Measurements from ENCODE around the gene WFDC2.

DNA sequence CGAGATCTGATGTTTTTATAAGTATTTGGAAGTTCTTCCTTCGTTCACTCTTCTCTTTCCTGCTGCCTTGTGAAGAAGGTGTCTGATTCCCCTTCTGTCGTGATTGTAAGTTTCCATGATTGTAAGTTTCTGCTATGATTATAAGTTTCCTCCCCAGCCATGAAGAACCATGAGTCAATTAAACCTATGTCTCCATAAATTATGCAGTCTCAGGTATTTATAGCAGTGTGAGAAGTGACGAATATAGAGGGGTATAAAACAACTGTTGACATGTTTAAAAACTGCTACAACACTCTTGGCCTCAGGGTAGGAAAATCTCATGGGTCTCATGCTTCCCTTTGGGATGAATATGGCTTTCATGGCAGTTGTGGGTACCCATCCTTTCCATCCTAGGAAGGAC, 5.8 kb upstream of the WFDC2 start:
- TF ChIP-seq POLR2AphosphoS5 (IDR thresholded peaks at IDR 0.05; ENCODE audit: low read depth, low read length): no peak
- TF ChIP-seq TAF1 (IDR thresholded peaks at IDR 0.05; ENCODE audit: borderline replicate concordance, low read depth, low read length): no peak

All from GM12892 (cell line).